Measurements from ENCODE around the gene DIAPH2. TPM values are rescaled to one million over a fixed set of nuclear protein-coding genes. Genes with fewer than 3 reads are reported as not detected.

The DIAPH2 gene
- total RNA-seq, 1 experiment from 2014 or later: 10.9 TPM

DNA sequence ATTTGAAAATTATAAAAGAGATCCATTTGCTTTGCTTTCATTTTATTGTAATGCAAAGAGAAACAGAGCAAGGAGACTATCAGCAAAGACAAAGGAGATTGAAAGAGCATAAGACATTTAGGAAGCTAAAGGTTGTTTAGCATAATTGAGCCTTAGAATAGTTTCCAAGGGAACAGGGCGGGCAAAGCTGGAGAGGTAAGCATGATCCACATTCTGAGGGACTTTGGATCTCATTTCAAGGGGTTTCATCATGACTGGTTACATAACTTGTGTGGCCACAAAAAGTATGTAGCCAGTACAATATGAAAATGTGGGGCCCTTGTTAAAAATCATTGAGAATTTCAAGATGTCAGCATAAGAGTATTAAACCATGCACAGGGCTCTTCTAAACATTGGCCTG lies 605.6 kb downstream of the DIAPH2 start (continued):
- TF ChIP-seq CEBPB (IDR thresholded peaks at IDR 0.05; ENCODE audit: low read depth) (no peak), ELF1 (IDR thresholded peaks at IDR 0.05; ENCODE audit: borderline replicate concordance, low read depth) (no peak)
- TF ChIP-seq, protein P1, sequence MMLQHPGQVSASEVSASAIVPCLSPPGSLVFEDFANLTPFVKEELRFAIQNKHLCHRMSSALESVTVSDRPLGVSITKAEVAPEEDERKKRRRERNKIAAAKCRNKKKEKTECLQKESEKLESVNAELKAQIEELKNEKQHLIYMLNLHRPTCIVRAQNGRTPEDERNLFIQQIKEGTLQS (IDR thresholded peaks at IDR 0.05): no peak

DNA sequence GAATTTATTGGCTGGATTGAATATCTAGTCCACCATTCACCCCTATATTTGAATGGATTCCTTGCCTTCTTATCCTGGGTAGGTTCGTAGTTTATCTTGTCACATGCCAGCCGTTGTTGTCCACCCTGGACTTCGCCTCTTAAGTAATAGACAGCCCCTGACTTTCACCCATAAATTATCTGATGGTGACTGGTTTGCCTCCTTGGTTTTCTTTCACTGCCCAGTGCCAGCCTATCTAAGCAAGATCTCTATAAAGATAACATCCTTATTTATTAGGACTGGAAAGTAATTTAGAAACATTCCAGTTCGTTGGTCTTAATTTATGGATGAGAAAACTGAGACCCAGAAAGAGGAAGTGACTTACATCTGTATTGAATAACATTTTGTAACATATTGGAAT lies 609.4 kb downstream of the DIAPH2 start:
- intact Hi-C loops (cut with micrococcal nuclease): no loop called here
- ATAC-seq: no peak
- no peaks in the 10 kb centered on the region for H3K9me2 ChIP-seq (ENCODE audit: insufficient read depth)
- no peak overlapping the region for H3K9ac ChIP-seq (ENCODE audit: low read length)
- BruUV-seq (replicated peaks): no TSS peak
- CTCF ChIA-PET: no interaction called here
- no peaks in the 10 kb centered on the region for H3K4me1 ChIP-seq (ENCODE audit: control insufficient read depth in 1 of 2, insufficient read depth in 2 of 2, low read length in 2 of 2)
- POLR2A ChIA-PET: no interaction called here
- H3K79me2 ChIP-seq (ENCODE audit: insufficient read depth, low read length): no peaks in the 10 kb centered on the region
- no peaks in the 10 kb centered on the region for H4K20me1 ChIP-seq (ENCODE audit: insufficient read depth)
- no peak for DNase-seq (ENCODE audit: low read depth, low spot score)
- TF ChIP-seq EZH2phosphoT487 (IDR thresholded peaks at IDR 0.05; ENCODE audit: borderline replicate concordance) (no peak), FOSL1 (IDR thresholded peaks at IDR 0.05; ENCODE audit: low read depth) (no peak), ZNF274 (IDR thresholded peaks at IDR 0.05; ENCODE audit: low read depth, low read length) (no peak), SIN3A (IDR thresholded peaks at IDR 0.05; ENCODE audit: low read depth) (no peak), TCF7L2 (IDR thresholded peaks at IDR 0.05; ENCODE audit: borderline replicate concordance, extremely low read depth, insufficient read depth, insufficient read length) (no peak), SRF (IDR thresholded peaks at IDR 0.05; ENCODE audit: low read depth) (no peak), POLR2A (IDR thresholded peaks at IDR 0.05; ENCODE audit: borderline replicate concordance, extremely low read depth, insufficient read depth, insufficient read length) (no peak), ELF1 (IDR thresholded peaks at IDR 0.05; ENCODE audit: borderline replicate concordance, low read depth) (no peak), EGR1 (IDR thresholded peaks at IDR 0.05; ENCODE audit: low read depth) (no peak)
- TF ChIP-seq, protein P1 (IDR thresholded peaks at IDR 0.05): no peak
- TF ChIP-seq, protein P2, sequence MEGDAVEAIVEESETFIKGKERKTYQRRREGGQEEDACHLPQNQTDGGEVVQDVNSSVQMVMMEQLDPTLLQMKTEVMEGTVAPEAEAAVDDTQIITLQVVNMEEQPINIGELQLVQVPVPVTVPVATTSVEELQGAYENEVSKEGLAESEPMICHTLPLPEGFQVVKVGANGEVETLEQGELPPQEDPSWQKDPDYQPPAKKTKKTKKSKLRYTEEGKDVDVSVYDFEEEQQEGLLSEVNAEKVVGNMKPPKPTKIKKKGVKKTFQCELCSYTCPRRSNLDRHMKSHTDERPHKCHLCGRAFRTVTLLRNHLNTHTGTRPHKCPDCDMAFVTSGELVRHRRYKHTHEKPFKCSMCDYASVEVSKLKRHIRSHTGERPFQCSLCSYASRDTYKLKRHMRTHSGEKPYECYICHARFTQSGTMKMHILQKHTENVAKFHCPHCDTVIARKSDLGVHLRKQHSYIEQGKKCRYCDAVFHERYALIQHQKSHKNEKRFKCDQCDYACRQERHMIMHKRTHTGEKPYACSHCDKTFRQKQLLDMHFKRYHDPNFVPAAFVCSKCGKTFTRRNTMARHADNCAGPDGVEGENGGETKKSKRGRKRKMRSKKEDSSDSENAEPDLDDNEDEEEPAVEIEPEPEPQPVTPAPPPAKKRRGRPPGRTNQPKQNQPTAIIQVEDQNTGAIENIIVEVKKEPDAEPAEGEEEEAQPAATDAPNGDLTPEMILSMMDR (IDR thresholded peaks at IDR 0.05 in 2 of 3, conservative IDR thresholded peaks at IDR 0.05 in 1 of 3; ENCODE audit: borderline replicate concordance in 1 of 3, insufficient read depth in 1 of 3, low read depth in 2 of 3, low read length in 2 of 3): no peak
- TF ChIP-seq, protein P3, sequence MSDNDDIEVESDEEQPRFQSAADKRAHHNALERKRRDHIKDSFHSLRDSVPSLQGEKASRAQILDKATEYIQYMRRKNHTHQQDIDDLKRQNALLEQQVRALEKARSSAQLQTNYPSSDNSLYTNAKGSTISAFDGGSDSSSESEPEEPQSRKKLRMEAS (IDR thresholded peaks at IDR 0.05): no peak
- no peaks in the 10 kb centered on the region for H3K36me3 ChIP-seq (ENCODE audit: control insufficient read depth in 1 of 2, insufficient read depth in 2 of 2, low read length in 2 of 2)
- RAD21 ChIA-PET (ENCODE audit: low non-redundant PET in 1 of 2, low total read pairs in 2 of 2, uncharacterized antibody in 2 of 2, unreplicated experiment in 2 of 2): no interaction called here
- H3K27me3 ChIP-seq (ENCODE audit: insufficient read depth, low read length): no peaks in the 10 kb centered on the region
- no peak overlapping the region for H3K27ac ChIP-seq (ENCODE audit: low read depth, low read length)
- H3K4me3 ChIP-seq (replicated peaks in 1 of 2; ENCODE audit: low read depth in 1 of 2, low read length in 2 of 2): no peak overlapping the region
- H3K4me2 ChIP-seq (ENCODE audit: low read length): no peak overlapping the region
- H2AFZ ChIP-seq (ENCODE audit: low read depth, low read length, poor library complexity, severe bottlenecking): no peak overlapping the region
- no peaks in the 10 kb centered on the region for H3K9me3 ChIP-seq (ENCODE audit: control insufficient read depth in 1 of 2, insufficient read depth in 1 of 2, low read depth in 1 of 2, low read length in 2 of 2)

All from HCT116 (cell line).